ENCODE measurements around the gene SIGLEC15. TPM values are rescaled to one million over a fixed set of nuclear protein-coding genes. Genes with fewer than 3 reads are reported as not detected.

The SIGLEC15 gene
- total and polyA plus RNA-seq, 4 donors, result 0.17 to 0.42 (median 0.29) TPM

- Histone ChIP-seq H3K27me3 (ENCODE audit: control insufficient read depth in 4 of 4, insufficient read depth in 4 of 4, low read length in 3 of 4) (no peaks in the 10 kb centered on the region), H3K36me3 (ENCODE audit: control insufficient read depth in 4 of 4, insufficient read depth in 3 of 4, low read depth in 1 of 4, low read length in 3 of 4) (peaks cover 4 to 23% (median 18%) of the 10 kb centered on the region in 4 donors), H3K9ac (ENCODE audit: low read depth in 1 of 2, low read length in 2 of 2) (no peak overlapping the region), H3K27ac (ENCODE audit: low read depth in 1 of 2, low read length in 2 of 2) (no peak overlapping the region), H3K4me3 (ENCODE audit: low read depth in 1 of 3, low read length in 3 of 3) (no peak overlapping the region), H3K4me1 (ENCODE audit: control insufficient read depth in 4 of 4, insufficient read depth in 4 of 4, low read length in 3 of 4) (peaks cover 0 to 3% (median 1%) of the 10 kb centered on the region in 4 donors), H3K9me3 (ENCODE audit: control insufficient read depth in 4 of 4, low read length in 3 of 4) (no peaks in the 10 kb centered on the region)
- no peak for TF ChIP-seq HNF4A (conservative IDR thresholded peaks at IDR 0.05)
- no peak for TF ChIP-seq ATF3 (IDR thresholded peaks at IDR 0.05)
- TF ChIP-seq YY1 (IDR thresholded peaks at IDR 0.05), result no peak
- TF ChIP-seq NR2F2 (IDR thresholded peaks at IDR 0.05), result no peak
- TF ChIP-seq RXRA (IDR thresholded peaks at IDR 0.05), result no peak
- no peak for TF ChIP-seq HNF4G (IDR thresholded peaks at IDR 0.05)
- TF ChIP-seq EGR1 (IDR thresholded peaks at IDR 0.05; ENCODE audit: low read depth in 2 of 2), result no peak
- TF ChIP-seq SP1 (IDR thresholded peaks at IDR 0.05), result no peak
- no peak for TF ChIP-seq CTCF (IDR thresholded peaks at IDR 0.05; ENCODE audit: low read depth, low read length, missing input control)
- no peak for TF ChIP-seq TAF1 (conservative IDR thresholded peaks at IDR 0.05)
- no peak for TF ChIP-seq FOXA1 (IDR thresholded peaks at IDR 0.05)
- TF ChIP-seq RAD21 (IDR thresholded peaks at IDR 0.05), result no peak
- no peak for TF ChIP-seq GABPA (IDR thresholded peaks at IDR 0.05 in 1 of 2, conservative IDR thresholded peaks at IDR 0.05 in 1 of 2)
- TF ChIP-seq REST (IDR thresholded peaks at IDR 0.05), result no peak
- no peak for TF ChIP-seq MAX (IDR thresholded peaks at IDR 0.05)
- TF ChIP-seq ZBTB33 (IDR thresholded peaks at IDR 0.05), result no peak
- no peak for TF ChIP-seq FOXA2 (IDR thresholded peaks at IDR 0.05)
- no peak for TF ChIP-seq JUND (IDR thresholded peaks at IDR 0.05)
- WGBS, result 87% methylated on average over 5 of the region's 5 CpGs
- no peak for DNase-seq (ENCODE audit: low spot score)
Observed at GRCh38 chr18:45874491-45875184, 49.2 kb downstream of the SIGLEC15 start.

All from liver (tissue), 9 donors.